T-helper 1 cell treated with Interleukin-12 subunit alpha and Interleukin-12 subunit beta and Interleukin-4 antibody, amounts not matched to agents 30 μg/mL and 1 μg/mL, for 36 hours (primary cell): ENCODE results near the gene NEK9.
"Not testable (repeated sequence)": the region's sequence is repeated elsewhere in the genome, so short reads cannot be mapped to it uniquely, and the experiment has no call there.

Experiments
- H3K27ac Mint-ChIP-seq: one replicate; pipeline ENCODE4 v1.8.0; 2021; ENCODE audit warnings: mild to moderate bottlenecking, mixed read lengths
- H3K27me3 Mint-ChIP-seq: one replicate; pipeline ENCODE4 v1.8.0; 2021; ENCODE audit warnings: low read depth, mixed read lengths
- H3K36me3 Mint-ChIP-seq: one replicate; pipeline ENCODE4 v1.8.0; 2021; ENCODE audit warnings: low read depth, mixed read lengths
- H3K4me1 Mint-ChIP-seq: one replicate; pipeline ENCODE4 v1.8.0; 2021; ENCODE audit warnings: low read depth, mixed read lengths
- H3K4me3 Mint-ChIP-seq: one replicate; pipeline ENCODE4 v1.8.0; 2021; ENCODE audit warnings: mild to moderate bottlenecking, moderate library complexity, mixed read lengths
- H3K9me3 Mint-ChIP-seq: one replicate; pipeline ENCODE4 v1.8.0; 2021; ENCODE audit warnings: mixed read lengths

The NEK9 gene

DNA sequence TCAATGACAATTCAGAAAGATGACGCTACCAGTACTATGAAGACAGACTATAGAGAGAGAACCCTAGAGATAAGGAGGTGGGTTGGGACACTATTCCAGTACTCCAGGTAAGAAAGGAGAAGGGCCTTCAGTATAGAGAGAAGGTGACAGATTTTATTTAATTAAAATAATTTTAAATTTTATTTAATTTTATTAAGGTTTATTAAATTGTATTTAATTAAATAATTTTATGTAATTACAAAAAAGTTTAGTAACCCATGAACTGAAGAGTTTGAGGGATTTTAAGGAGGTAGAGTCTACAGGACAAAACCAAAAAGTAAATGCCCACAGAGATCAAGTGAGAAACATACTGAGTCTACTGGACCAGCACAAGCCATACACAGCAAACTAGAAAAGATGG is 29.3 kb upstream of the NEK9 start:
- Mint-ChIP-seq H3K4me3 (no peak overlapping the region), H3K9me3 (no peaks in the 10 kb centered on the region), H3K27ac (no peak overlapping the region), H3K4me1 (peaks cover 51% of the 10 kb centered on the region), H3K27me3 (no peaks in the 10 kb centered on the region), H3K36me3 (peaks cover 7% of the 10 kb centered on the region)

DNA sequence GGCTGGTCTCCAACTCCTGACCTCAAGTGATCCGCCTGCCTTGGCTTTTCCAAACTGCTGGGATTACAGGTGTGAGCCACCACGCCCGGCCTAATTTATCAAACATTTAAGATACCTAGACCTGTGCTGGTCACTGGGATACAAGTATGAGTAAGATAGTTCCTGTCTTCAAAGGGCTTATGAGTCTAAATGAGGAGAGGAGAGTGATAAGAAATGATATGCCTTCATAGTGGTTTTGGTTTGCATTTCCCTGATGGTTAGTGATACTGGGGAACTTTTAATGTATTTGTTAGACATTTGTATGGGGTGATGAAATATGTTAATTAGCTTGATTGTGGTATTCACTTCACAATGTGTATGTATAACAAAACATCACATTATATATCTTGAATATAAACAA is 28.3 kb upstream of the NEK9 start:
- H3K27ac Mint-ChIP-seq: no peak overlapping the region
- no peak overlapping the region for H3K4me3 Mint-ChIP-seq
- no peaks in the 10 kb centered on the region for H3K27me3 Mint-ChIP-seq
- no peaks in the 10 kb centered on the region for H3K9me3 Mint-ChIP-seq
- peaks cover 7% of the 10 kb centered on the region for H3K36me3 Mint-ChIP-seq
- H3K4me1 Mint-ChIP-seq: peaks cover 47% of the 10 kb centered on the region

DNA sequence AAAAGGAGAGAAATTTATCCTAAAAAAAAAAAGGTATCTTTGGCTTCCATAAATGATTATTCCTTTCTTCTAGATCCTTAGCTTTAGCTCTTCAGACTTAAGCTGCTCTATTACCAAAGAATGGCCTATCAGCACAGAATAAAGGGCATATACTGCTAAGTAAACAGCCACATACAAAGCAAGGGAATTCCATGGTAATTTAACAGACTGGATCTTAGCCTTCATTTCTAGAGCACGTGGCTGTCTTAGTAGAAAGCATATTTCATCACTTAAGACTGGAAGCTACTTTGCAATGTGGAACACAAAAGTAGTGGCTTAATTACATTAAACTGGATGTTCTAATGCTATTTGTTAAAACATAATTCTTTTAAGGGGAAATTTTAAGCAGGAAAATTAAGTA is 26.4 kb upstream of the NEK9 start:
- no peaks in the 10 kb centered on the region for H3K9me3 Mint-ChIP-seq
- H3K27me3 Mint-ChIP-seq: no peaks in the 10 kb centered on the region
- peaks cover 38% of the 10 kb centered on the region for H3K4me1 Mint-ChIP-seq
- H3K27ac Mint-ChIP-seq: no peak overlapping the region
- H3K36me3 Mint-ChIP-seq: peaks cover 14% of the 10 kb centered on the region
- no peak overlapping the region for H3K4me3 Mint-ChIP-seq

DNA sequence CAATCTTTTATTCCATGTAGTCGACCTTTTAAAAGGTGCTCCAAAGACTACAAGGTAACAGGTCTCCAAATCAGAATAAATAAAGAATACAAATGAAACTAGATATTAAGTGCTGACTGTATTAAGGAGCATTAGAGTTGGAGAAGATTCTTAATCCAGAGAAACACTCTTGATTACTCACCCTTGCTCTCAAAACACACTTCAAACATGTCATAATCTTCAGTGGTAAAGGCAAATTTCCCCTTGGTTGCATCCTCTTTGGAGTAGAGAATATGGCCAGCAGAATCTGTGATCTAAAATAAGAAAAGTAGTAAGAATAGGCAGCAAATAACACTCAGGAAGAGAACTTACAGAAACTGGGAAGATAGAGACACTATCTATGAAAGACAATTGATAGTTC is 25.0 kb upstream of the NEK9 start:
- peaks cover 36% of the 10 kb centered on the region for H3K4me1 Mint-ChIP-seq
- H3K36me3 Mint-ChIP-seq: peaks cover 15% of the 10 kb centered on the region

DNA sequence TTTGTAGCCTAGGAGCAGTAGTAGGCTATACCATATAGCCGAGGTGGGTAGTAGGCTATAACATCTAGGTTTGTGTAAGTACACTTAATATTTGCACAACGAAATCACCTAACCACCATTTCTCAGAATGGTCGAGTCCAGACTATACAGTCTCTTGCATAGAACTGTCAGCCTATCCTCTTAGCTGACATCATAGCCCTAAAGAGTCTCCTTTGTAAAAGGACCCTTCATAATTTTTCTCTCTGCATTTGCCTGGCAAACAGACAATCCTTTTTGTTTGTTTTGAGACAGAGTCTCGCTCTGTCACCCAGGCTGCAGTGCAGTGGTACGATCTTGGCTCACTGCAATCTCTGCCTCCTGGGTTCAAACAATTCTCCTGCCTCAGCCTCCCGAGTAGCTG is 23.8 kb upstream of the NEK9 start:
- Mint-ChIP-seq H3K36me3 (peaks cover 23% of the 10 kb centered on the region), H3K4me1 (peaks cover 37% of the 10 kb centered on the region)
- H3K9me3 Mint-ChIP-seq, H3K27ac Mint-ChIP-seq, H3K27me3 Mint-ChIP-seq, H3K4me3 Mint-ChIP-seq: not testable (repeated sequence)

More for the DNA sequence above, 25.0 kb upstream of the NEK9 start:
- Mint-ChIP-seq H3K4me3 (no peak overlapping the region), H3K27ac (no peak overlapping the region), H3K27me3 (no peaks in the 10 kb centered on the region), H3K9me3 (no peaks in the 10 kb centered on the region)

DNA sequence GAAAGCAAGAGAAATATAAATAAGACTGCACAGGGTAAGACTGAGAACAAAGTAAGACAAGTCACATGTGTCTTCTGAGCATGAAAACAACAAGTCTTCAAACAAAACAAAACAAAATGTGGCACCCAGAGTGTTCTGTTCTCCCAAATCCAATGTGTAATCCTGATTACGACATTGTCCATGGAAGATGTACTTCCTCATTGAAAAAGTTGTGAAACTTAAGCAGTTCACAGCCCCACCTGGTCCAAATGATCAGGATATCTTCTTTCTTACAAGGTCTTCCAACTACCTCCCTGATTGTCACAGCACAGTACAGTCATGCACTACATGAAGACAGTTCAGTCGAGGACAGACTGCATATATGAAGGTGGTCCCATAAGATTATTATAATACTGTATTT is 23.3 kb upstream of the NEK9 start:
- Mint-ChIP-seq H3K9me3 (no peaks in the 10 kb centered on the region), H3K27me3 (no peaks in the 10 kb centered on the region), H3K36me3 (peaks cover 23% of the 10 kb centered on the region), H3K4me3 (no peak overlapping the region), H3K27ac (no peak overlapping the region), H3K4me1 (peaks cover 35% of the 10 kb centered on the region)

DNA sequence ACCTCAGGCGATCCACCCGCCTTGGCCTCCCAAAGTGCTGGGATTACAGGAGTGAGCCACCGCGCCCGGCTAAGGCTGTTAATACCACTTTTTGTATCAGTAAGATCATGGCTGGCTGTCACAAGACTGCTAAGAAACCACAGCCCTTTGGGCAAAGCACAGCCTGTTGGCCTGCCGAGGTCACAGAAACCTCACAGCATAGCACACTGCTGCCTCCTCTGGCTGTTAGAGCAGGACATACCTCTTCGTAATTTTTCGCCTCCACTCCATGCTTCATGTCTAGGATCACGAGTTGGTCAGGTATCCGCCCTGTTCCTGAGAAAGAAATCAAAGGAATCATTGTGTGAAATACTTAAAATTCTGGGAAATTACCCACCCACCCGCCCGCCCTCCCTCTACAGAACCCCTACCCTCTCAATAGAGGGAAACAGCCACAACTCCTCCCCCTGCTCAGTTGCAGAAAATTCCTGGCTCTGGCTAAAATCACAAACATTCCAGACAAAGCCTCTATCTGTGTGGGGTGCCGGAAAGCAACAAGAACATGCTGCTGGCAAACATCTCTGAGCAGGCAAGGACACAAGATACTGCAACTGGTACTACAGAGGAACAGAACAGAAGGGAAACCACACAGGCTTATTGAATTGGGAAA is 20.7 kb upstream of the NEK9 start:
- Mint-ChIP-seq H3K4me3 (no peak overlapping the region), H3K36me3 (peaks cover 35% of the 10 kb centered on the region), H3K4me1 (peaks cover 42% of the 10 kb centered on the region), H3K27ac (no peak overlapping the region), H3K9me3 (no peaks in the 10 kb centered on the region), H3K27me3 (no peaks in the 10 kb centered on the region)

DNA sequence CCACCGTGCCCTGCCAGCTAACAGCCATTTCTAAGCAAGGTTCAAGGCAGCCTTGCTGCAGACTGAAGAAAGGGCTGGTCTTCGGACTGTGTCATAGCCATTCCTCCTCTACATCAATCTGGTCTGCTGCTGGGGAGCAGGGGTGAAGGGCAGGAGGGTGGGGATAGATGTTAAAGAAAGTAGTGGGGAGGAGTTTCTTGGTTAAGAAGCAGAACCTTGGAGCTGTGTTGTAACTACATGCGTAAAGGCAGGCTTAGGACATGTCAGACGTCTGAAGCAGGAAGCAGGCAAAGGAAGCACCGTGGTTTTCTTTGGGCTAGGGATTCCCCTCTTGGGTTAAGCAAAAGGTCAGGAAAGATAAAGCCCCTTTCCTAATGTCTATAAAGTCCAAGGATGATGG is 18.1 kb upstream of the NEK9 start:
- Mint-ChIP-seq H3K27me3 (no peaks in the 10 kb centered on the region), H3K27ac (peak overlapping the region; percentile 67), H3K4me3 (peak overlapping the region; percentile 41), H3K4me1 (peaks cover 39% of the 10 kb centered on the region), H3K36me3 (peaks cover 31% of the 10 kb centered on the region), H3K9me3 (no peaks in the 10 kb centered on the region)

DNA sequence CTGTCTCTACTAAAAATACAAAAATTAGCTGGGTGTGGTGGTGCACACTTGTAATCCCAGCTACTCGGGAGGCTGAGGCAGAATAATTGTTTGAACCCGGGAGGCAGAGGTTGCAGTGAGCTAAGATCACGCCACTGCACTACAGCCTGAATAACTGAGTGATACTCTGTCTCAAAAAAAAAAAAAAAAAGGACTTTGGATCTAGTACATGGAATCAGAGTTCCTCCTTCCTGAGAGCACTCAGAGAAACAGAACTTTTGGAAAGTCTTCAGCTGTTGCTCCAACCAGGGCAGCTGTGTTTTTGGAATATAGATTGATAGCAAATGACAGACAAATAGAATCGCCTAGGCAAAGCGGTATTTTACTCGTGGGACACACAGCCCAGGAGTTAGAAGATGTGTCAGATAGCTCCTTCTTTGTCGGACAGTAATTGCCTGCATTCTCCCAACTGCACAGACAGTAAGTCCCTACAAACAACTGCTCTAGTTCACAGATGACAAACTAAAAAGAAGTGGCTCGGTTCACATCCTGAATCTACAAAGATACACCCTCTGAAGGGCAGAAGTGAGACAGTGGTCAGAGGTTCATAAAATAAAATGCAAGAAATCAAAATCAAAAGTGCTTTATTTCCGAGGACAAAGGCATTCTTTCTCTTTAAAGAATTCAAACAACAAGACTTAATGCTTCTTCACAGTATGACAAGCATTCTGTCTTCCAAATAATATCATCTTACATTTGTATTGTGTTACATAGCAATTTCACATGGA is 17.1 kb upstream of the NEK9 start:
- Mint-ChIP-seq H3K4me1 (peaks cover 45% of the 10 kb centered on the region), H3K27me3 (no peaks in the 10 kb centered on the region), H3K9me3 (no peaks in the 10 kb centered on the region), H3K4me3 (peak overlapping the region; percentile 11), H3K27ac (no peak overlapping the region), H3K36me3 (peaks cover 27% of the 10 kb centered on the region)

DNA sequence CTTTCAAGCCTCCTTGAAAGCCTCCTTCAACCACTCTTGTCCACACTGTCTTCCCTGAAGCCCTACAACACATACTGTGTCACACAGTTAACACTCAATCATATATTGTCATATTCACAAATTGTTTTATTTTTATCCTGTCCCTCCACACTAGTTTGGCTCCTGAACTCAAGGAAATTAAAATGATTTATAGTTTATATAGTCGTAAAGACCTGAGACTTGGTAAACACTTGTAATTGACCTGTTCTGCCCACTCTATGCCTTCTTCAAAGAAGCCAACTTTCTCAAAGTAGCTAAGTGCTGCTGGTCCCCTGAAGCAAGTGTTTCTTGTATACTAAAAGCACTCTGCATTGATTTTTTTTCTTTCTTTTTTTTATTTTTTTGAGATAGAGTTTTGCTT is 15.6 kb upstream of the NEK9 start:
- Mint-ChIP-seq H3K36me3 (peaks cover 27% of the 10 kb centered on the region), H3K27me3 (no peaks in the 10 kb centered on the region)

DNA sequence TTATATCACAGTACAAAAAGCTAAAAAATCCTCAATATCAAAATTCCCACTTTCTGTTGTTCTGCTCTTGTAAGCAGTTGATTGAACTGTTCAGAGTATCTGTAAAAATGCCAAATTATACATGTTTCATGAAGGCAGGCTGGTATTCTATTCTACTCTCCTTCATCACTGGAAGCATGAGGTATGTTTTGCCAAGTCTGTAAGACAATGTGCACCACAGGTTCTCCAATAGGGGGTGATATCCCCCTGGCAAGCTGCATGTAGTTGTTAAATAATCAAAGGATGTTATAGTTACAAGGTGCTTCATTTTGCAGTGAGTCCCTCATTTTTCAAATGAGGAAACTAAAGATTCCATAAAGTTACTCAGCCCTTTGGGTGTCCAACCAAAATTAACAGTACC is 15.1 kb upstream of the NEK9 start:
- Mint-ChIP-seq H3K27me3 (no peaks in the 10 kb centered on the region), H3K27ac (no peak overlapping the region), H3K4me3 (no peak overlapping the region), H3K36me3 (peaks cover 27% of the 10 kb centered on the region), H3K9me3 (no peaks in the 10 kb centered on the region), H3K4me1 (peaks cover 45% of the 10 kb centered on the region)

More for the DNA sequence above, 15.6 kb upstream of the NEK9 start:
- H3K4me3 Mint-ChIP-seq: no peak overlapping the region
- peaks cover 48% of the 10 kb centered on the region for H3K4me1 Mint-ChIP-seq
- H3K9me3 Mint-ChIP-seq: no peaks in the 10 kb centered on the region
- H3K27ac Mint-ChIP-seq: no peak overlapping the region

DNA sequence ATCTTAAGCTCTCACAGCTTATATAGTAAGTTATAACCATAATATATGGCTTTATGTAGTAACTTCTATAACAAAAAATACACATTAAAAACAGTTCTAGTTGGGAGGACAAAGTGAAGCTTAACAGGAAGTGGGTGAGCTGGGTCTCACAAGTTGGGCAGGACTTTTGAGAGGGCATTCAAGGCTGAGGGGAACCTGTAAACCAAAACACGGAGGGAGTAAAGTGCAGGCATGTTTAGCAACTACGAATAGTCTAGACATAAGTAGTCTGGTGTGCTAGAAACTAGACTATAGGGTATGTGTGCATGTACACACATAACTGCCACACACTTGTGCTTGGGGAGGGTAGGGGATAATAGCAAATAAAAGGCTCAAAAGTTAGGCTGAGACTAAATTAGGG is 14.2 kb upstream of the NEK9 start:
- Mint-ChIP-seq H3K27ac (no peak overlapping the region), H3K9me3 (no peaks in the 10 kb centered on the region), H3K36me3 (peaks cover 19% of the 10 kb centered on the region), H3K4me1 (peaks cover 36% of the 10 kb centered on the region), H3K4me3 (no peak overlapping the region), H3K27me3 (no peaks in the 10 kb centered on the region)

DNA sequence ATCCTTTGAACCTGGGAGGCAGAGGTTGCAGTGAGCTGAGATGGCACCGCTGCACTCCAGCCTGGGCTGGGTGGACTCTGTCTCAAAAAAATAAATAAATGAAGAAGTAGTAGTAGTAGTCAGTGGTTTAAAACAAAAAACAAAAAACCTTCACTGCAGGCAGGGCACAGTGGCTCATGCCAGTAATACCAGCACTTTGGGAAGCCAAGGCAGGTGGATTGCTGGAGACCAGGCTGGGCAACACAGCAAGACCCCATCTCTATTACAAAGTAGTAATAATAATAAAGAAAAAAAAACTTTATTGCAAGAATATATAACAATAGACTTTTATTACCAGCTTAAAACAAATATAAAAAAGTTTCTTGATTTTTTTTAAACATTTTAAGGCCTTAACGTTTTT is 13.8 kb upstream of the NEK9 start:
- Mint-ChIP-seq H3K9me3 (no peaks in the 10 kb centered on the region), H3K27ac (no peak overlapping the region), H3K27me3 (no peaks in the 10 kb centered on the region), H3K4me3 (no peak overlapping the region), H3K36me3 (peaks cover 19% of the 10 kb centered on the region), H3K4me1 (peaks cover 35% of the 10 kb centered on the region)

DNA sequence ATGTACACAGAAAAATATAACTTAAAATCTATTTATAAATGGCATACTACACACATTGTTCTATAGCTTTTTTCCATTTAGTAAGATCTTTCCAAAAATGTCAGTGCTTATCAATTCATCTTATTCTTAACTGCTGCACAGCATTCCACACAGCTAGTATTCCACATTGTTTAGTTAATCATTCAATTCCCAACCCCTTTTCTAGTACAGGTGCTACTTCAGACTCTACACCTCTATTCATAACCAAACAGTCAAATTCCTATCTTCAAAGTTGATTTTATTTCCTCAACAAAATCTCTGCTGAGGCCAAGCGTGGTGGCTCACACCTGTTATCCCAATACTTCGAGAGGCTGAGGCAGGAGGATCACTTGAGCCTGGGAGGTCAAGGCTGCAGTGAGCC is 12.3 kb upstream of the NEK9 start:
- H3K4me1 Mint-ChIP-seq: peaks cover 27% of the 10 kb centered on the region
- no peak overlapping the region for H3K4me3 Mint-ChIP-seq
- H3K27me3 Mint-ChIP-seq: no peaks in the 10 kb centered on the region
- H3K9me3 Mint-ChIP-seq: no peaks in the 10 kb centered on the region
- H3K36me3 Mint-ChIP-seq: peaks cover 24% of the 10 kb centered on the region
- H3K27ac Mint-ChIP-seq: peak overlapping the region; percentile 6

DNA sequence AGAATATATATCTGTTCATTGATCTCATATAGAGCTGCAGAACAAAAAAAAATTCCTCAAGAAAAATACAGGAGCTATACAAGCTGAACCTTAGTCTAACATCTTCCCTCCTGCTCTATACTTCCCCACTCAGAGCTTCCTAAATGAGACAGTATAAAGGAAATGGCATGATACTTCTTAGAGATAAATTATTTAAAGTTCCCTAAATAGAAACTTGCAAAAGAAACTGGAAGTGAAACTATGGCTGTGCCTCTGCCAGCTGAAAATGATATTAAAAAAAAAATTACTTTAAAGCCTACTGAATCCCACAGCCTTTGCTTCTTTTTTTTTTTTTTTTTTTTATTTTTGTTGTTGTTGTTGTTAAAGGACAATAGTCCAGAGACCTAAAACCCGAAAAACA is 11.6 kb upstream of the NEK9 start:
- Mint-ChIP-seq H3K27me3 (no peaks in the 10 kb centered on the region), H3K36me3 (peaks cover 26% of the 10 kb centered on the region), H3K4me3 (no peak overlapping the region), H3K27ac (peak overlapping the region; percentile 66), H3K4me1 (peaks cover 24% of the 10 kb centered on the region), H3K9me3 (no peaks in the 10 kb centered on the region)
